Activated CD4-positive, alpha-beta T cell treated with anti-CD3 and anti-CD28 coated beads, Interleukin-2, amount 50 U/mL, for 48 hours (primary cell): ENCODE measurements around the gene PPM1K.
A peak's percentile ranks its signal among the peaks of the same experiment; 100 is the strongest.
"Not testable (repeated sequence)": the region's sequence is repeated elsewhere in the genome, so short reads cannot be mapped to it uniquely, and the experiment has no call there.

Source experiments
- DNase-seq, 2 experiments: peaks; one replicate each; pipeline ENCODE4 v3.0.0-alpha.2; 2020

The PPM1K gene

DNA sequence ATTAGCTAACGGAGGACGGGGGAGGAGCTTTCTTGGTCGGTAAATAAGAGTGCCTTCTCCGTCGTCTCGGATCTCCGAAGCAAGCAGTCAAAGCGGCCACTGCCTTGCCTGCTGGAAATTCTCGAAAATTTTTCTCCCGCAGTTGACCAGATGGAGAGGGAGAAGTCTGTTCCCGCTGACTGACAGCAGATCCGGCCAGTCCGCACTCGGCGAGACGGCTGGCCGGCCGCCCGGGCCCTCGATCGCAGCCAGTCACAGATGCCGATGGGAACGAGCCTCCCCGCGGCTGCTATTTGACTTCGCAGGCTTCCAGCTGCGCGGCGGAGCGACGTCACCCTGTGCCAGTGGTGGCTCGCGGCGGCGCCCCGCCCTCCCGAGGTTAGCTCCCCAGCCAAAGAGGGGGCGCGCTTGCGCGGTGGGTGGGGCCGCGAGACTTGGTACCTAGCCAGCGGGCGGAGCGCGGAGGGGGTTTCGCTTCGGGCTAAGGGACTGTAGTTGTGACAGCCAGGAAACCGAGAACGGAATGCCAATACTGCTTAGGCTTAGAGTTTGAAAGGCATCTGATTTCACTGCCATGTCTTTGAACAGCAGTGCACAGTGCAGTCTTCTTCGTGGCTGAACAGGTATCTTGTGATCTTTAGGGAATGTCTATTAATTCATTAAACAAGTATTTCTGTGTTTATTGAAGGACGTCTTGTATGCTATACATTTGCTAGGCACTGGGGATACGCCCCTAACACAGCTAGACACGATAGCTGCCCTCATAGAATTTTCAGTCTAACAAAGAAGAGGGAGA, at the start of gene PPM1K:
Gene PPM1K, minus strand, starts transcription at position 123 of the 796 bp plus-strand sequence. CDS start 5,978 bp downstream, outside the sequence.
- peak; percentile 98 to 99 for DNase-seq

GRCh38 chr4:88333741-88334405, 49.5 kb upstream of the PPM1K start:
- DNase-seq = no peak

DNA sequence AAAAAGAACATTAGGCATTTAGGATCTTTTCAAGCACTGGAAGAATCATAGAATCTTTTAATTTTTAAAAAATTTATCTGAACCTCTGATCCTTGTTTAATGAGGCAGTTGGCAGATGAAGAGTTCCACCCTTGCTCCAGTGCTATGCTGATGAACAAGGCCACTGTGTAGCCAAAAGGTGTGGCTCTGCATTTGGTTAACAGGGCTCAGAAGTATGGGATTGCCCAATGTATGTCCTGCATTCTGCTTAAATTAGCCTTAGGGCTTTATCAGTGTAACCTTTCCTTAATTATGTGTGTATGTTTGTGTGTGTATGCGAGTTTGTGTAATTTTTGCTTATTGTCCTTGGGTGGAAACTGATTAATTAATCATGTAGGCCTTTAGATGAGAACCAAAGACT, 43.3 kb upstream of the PPM1K start:
- DNase-seq = no peak

DNA sequence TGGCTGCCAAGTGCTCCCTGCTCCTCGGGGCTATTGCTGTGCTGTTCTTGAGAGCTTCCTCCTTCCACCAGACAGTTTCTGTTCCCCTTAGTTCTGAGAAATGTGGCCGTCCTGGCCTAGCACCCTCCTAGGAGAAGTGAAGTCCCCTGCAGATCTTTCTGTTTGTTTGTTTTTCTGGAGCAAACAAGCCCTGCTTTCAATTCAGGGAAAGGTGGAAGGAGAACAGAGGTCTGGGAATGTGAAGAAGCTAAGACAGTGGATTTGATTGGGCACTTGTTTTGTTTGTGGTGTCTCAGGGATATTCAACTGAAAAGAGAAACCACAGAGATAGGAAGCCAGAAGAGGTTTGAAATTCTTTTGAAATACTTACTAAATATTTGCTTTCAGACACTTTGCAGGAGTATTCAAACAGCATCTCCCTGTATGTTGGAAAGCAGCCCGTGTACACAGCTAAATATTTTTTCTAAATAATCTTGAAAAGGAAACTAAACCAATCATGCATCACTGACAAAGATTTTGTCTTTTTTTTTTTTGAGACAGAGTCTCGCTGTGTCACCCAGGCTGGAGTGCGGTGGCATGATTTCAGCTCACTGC, 36.5 kb upstream of the PPM1K start:
- peak in 1 of 2 experiments; percentile 8 for DNase-seq

DNA sequence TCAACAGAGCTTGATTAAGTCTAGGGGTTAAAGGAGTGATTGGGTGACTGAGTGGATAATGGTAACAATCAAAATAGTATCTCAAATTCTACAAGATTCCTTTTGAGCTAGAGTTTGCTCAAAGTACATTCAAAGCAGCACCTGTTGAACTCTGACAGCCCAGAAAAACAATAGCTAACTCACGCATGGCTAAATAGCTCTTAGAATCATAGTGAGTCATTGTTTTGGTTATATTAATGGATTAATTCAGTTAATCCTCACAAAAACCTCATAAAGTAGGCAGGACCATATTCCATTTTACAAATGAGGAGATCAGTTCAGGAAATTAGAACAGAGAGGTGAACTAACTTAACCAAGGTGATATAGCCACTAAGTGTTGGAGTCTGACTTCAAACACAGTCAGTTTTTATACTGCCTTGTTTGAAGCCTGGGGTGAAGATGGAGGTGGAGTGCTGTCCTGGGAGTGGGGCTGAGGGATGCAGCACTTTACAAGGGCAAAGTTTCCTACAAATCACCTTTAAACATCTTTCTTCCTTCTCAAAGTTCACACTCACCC, 35.9 kb upstream of the PPM1K start:
- DNase-seq = peak in 1 of 2 experiments; percentile 27

DNA sequence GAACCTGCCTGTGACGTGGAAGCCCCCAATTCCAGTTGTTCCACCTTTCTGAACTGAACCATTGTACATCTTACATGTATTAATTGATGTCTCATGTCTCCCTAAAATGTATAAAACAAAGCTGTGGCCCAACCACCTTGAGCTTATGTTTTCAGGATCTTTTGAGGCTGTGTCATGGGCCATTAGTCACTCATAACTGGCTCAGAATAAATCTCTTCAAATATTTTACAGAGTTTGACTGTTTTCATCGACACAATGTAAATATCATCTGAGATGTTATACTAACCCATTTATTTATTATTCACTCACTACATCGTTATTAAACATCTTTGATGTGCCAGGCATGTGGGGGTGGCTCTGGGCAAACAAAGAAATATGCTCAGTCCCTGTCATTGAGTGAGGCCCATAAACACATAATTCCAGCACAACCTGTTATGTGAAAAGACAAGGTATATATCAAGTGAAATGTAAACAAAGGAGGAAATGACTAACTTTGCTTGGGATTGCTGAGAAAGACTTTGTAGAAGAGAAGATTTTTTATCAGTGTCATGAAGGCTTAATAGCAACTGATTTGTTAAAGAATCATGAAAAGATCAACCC, 34.5 kb upstream of the PPM1K start:
- no peak for DNase-seq

GRCh38 chr4:88315460-88316017, 31.2 kb upstream of the PPM1K start:
- no peak for DNase-seq

DNA sequence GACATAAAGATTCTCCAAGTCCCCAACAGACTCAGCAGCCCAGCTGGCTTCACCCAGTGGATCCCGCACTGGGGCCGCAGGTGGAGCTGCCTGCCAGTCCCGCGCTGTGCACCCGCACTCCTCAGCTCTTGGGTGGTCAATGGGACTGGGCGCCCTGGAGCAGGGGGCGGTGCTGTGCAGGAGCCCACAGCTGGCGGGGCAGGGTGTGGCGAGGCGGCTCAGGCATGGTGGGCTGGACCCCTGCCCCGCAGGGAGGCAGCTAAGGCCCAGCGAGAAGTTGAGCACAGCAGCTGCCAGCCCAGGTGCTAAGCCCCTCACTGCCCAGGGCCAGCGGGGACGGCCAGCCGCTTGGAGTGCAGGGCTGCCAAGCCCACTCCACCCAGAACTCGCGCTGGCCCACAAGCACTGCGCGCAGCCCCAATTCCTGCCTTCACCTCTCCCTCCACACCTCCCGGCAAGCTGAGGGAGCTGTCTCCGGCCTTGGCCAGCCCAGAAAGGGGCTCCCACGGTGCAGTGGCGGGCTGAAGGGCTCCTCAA, 28.8 kb upstream of the PPM1K start:
- not testable (repeated sequence) for DNase-seq

- DNase-seq = no peak
These were observed 24.2 kb upstream of the PPM1K start for GRCh38 chr4:88308587-88308986.

GRCh38 chr4:88297725-88298454, 13.5 kb upstream of the PPM1K start:
- no peak for DNase-seq

GRCh38 chr4:88297212-88297516, 12.8 kb upstream of the PPM1K start:
- no peak for DNase-seq

GRCh38 chr4:88296413-88297211, 12.3 kb upstream of the PPM1K start:
- DNase-seq = no peak

DNA sequence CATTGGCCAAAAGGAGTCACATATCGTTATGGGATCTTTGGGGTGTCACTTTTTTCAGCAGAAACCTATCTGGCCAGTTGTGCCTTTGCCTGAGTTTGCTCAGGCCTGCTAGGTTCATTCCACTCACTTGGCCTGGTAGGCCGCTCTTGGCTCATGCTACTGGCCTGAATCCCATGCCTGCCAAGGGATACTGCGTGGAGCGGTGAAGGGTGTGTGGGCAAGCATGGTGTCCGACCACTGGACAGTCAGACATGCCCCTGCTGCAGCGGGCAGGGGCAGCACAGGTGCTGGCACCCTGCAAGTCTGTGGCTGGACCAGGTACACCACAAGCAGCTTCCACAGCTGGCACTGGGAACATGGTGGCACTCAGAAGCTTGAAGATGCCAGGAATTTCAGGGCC, 11.3 kb upstream of the PPM1K start:
- no peak for DNase-seq

DNA sequence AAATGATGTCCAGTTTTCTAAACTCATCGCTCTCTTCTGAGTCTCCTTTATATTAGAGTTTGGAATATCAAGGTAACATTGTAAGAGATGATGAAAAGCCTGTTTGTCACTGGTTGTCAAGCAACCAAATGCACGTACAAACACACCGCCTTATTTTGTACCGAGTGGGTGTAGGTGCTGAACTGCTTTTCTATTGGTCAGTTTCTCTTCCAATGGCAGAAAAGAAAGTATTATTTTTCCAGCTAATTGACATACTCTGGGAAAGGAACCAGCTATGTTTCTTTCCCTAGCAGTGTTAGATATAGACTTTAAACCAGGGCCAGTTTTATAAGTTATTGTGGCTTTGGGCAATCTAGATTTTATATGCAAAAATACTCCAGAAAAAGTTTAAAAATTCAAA, 6.6 kb upstream of the PPM1K start:
- no peak for DNase-seq

GRCh38 chr4:88286897-88287296, 2.5 kb upstream of the PPM1K start:
- no peak for DNase-seq

GRCh38 chr4:88285235-88285653, 883 bp upstream of the PPM1K start:
- DNase-seq = no peak

DNA sequence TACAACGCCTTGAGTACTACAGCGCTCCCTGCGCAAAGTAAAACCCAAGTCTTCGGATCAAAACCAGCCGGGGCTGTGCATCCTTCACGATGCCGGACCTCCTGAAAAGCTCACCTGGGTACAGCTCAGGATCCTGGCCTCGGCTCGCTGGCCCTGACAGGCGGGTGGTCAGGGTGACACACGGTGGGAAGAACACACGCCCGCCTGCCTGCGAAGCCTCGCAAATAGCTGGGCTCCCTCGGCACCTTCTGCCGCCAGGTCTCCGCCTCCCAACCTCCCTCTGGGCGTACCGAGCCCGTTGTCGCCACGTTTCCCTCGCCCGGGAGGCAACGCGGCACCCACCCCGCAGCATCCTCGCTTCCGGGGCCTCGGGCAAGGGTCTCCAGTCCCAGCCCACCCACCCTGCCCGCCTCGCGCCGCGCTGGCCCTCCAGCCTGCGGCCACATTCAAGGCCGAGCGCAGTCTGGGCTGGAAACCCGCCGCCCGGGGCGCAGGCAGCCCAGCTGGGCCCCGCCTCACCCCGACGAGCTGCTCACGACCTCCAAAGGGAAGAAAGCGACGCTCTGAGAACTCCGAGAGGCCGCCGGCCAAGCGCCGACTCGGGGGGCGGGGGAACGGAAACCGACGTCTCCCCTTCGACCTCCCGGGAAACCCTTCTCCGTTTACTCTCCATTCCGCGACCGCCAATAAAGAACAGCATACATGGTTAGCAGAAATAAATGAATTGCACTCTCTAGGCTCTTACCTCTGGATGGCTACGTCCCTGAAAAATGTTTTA, 511 bp downstream of the PPM1K start:
- DNase-seq = peak; percentile 61 to 69

GRCh38 chr4:88280228-88280795, 4.0 kb downstream of the PPM1K start:
- DNase-seq = no peak

DNA sequence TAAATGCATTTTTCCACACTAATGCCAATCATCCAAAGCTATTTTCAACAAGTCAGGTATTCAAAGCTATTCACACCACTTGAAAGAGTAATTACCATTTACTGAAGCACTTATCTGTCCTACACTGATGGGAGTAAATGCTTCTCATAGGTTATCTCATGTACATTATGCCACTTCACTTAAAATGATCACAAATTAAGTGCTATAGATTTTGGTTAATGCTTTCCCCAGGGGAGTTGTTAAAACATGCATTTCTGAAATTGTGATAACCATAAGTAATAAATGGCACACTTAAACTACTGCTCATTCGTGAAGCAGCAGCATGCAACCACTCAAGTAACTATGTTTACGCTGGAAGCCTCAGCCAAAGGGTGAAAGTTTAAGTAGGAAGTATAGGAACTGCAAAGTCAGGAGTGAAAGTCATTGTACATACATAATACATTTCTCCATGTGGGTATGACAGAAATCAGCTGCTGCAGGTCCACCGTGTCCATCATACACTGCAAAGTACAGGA, 6.6 kb downstream of the PPM1K start:
- DNase-seq = no peak
